Thoracic aorta (tissue), 2 donors: ENCODE data around the gene SLPI. TPM values are rescaled to one million over a fixed set of nuclear protein-coding genes. Genes with fewer than 3 reads are reported as not detected.

ENCODE experiments used
- ATAC-seq: fragments of 150-250 bp; one replicate; pipeline ENCODE4 v1.8.0; 2017; ENCODE audit warnings: low read depth; ENCODE audit not compliant: insufficient number of reproducible peaks, low FRiP score
- DNase-seq: peaks from one replicate; pipeline ENCODE4 v3.0.0-alpha.2; 2020; ENCODE audit warnings: low spot score
- H3K27ac ChIP-seq, 2 donors: fragments of 200-600 bp; sonication (generic); 1 replicate in 1 of 2; 2 replicates in 1 of 2; pipeline ENCODE4 v1.5.1; 2016; ENCODE audit warnings: mild to moderate bottlenecking in 2 of 2, moderate library complexity in 2 of 2
- H3K27me3 ChIP-seq: fragments of 200-600 bp; sonication (generic); replicated peaks from 2 replicates; pipeline ENCODE4 v1.6.0; 2016; ENCODE audit warnings: mild to moderate bottlenecking; ENCODE audit not compliant: insufficient read depth
- H3K36me3 ChIP-seq: fragments of 200-600 bp; sonication (generic); one replicate; pipeline ENCODE4 v1.5.1; 2016
- H3K4me1 ChIP-seq, 2 donors: fragments of 200-600 bp; sonication (generic); 1 replicate in 1 of 2; 2 replicates in 1 of 2; pipeline versions ENCODE4 v1.5.1 to v1.6.0; 2016; ENCODE audit warnings: low read depth in 2 of 2, mild to moderate bottlenecking in 1 of 2; ENCODE audit not compliant: control insufficient read depth in 1 of 2
- H3K4me3 ChIP-seq: fragments of 200-600 bp; sonication (generic); 2 replicates; pipeline ENCODE4 v1.5.1; 2016; ENCODE audit warnings: mild to moderate bottlenecking
- H3K9me3 ChIP-seq: fragments of 200-600 bp; sonication (generic); 2 replicates; pipeline ENCODE4 v1.5.1; 2016
- total RNA-seq, 2 donors: library from RNA; depleted of rRNA; stranded (reverse); fragments of >200 nt; gene quantifications; one replicate each; pipeline versions ENCODE4 v1.1.0 to v1.2.3, GENCODE V29; 2016
- TF ChIP-seq, protein P1 (sequence below): fragments of 200-600 bp; sonication (generic); IDR thresholded peaks from one replicate; pipeline ENCODE4 v1.5.1; 2019; ENCODE audit warnings: antibody characterized with exemption

SLPI gene
- total RNA-seq, 2 donors from 2014 or later: 44.3 to 56.0 TPM

DNA sequence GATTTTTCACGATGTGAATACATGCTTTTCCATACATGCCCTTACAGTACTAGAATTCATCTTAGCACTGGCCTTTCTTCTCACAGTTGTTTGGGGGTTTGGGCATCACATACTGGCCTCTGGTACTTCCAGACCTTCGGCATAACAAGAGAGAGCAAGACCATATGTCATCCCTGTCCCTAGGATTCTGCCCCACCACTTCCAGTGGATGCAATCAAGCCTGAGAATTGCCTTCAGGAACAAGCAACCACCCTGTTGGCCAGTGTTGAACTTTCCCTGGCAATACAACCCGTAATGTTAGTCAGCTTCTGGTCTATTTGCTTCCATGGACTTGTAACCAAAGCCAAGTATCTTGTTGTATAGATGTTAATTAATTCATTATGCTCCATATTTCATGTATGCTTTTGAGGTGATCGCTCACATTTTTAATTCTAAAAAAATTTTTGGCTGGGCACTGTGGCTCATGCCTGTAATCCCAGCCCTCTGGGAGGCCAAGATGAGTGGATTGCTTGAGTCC lies 15.4 kb upstream of the SLPI start:
- Histone ChIP-seq H3K4me1 (no peaks in the 10 kb centered on the region), H3K27me3 (no peaks in the 10 kb centered on the region), H3K4me3 (no peak overlapping the region), H3K27ac (no peak overlapping the region), H3K36me3 (no peaks in the 10 kb centered on the region), H3K9me3 (no peaks in the 10 kb centered on the region)
- TF ChIP-seq, protein P1, sequence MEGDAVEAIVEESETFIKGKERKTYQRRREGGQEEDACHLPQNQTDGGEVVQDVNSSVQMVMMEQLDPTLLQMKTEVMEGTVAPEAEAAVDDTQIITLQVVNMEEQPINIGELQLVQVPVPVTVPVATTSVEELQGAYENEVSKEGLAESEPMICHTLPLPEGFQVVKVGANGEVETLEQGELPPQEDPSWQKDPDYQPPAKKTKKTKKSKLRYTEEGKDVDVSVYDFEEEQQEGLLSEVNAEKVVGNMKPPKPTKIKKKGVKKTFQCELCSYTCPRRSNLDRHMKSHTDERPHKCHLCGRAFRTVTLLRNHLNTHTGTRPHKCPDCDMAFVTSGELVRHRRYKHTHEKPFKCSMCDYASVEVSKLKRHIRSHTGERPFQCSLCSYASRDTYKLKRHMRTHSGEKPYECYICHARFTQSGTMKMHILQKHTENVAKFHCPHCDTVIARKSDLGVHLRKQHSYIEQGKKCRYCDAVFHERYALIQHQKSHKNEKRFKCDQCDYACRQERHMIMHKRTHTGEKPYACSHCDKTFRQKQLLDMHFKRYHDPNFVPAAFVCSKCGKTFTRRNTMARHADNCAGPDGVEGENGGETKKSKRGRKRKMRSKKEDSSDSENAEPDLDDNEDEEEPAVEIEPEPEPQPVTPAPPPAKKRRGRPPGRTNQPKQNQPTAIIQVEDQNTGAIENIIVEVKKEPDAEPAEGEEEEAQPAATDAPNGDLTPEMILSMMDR: no peak
- no peak for ATAC-seq
- DNase-seq: no peak

DNA sequence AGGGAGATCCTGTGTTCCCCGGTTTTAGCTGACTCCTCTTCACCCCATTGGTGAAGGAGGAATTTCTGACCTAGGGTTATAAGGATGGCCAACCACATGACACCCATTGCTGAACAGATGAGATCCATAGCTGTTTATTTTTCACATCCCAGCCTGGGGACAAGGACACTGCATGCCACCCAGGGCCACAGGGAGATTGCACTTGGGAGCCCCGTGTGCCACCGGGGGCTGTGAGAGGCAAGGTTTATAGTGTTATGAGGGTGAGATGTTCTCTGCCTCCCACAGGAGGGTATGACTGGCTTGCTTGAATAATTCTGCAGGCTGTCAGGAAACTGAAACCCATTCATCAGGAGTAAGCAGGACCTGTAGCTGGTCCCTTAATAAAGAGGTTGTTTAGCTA lies 14.7 kb upstream of the SLPI start:
- H3K4me3 ChIP-seq: no peak overlapping the region
- ATAC-seq (no peak), DNase-seq (no peak)
- H3K9me3 ChIP-seq: no peaks in the 10 kb centered on the region
- TF ChIP-seq, protein P1: no peak
- H3K27me3 ChIP-seq: no peaks in the 10 kb centered on the region
- no peaks in the 10 kb centered on the region for H3K4me1 ChIP-seq
- H3K36me3 ChIP-seq: no peaks in the 10 kb centered on the region
- H3K27ac ChIP-seq: no peak overlapping the region

- H3K27me3 ChIP-seq: no peaks in the 10 kb centered on the region
- no peak overlapping the region for H3K27ac ChIP-seq
- no peaks in the 10 kb centered on the region for H3K9me3 ChIP-seq
- TF ChIP-seq, protein P1: no peak
- ATAC-seq (no peak), DNase-seq (no peak)
- H3K4me3 ChIP-seq: no peak overlapping the region
- no peaks in the 10 kb centered on the region for H3K36me3 ChIP-seq
- no peaks in the 10 kb centered on the region for H3K4me1 ChIP-seq
These were observed 14.2 kb upstream of the SLPI start for GRCh38 chr20:45268531-45268930.

GRCh38 chr20:45266977-45267376 lies 12.6 kb upstream of the SLPI start:
- DNase-seq: no peak
- Histone ChIP-seq H3K27me3 (no peaks in the 10 kb centered on the region), H3K4me3 (no peak overlapping the region), H3K36me3 (no peaks in the 10 kb centered on the region), H3K4me1 (no peaks in the 10 kb centered on the region), H3K9me3 (no peaks in the 10 kb centered on the region), H3K27ac (no peak overlapping the region)
- no peak for ATAC-seq
- TF ChIP-seq, protein P1: no peak

DNA sequence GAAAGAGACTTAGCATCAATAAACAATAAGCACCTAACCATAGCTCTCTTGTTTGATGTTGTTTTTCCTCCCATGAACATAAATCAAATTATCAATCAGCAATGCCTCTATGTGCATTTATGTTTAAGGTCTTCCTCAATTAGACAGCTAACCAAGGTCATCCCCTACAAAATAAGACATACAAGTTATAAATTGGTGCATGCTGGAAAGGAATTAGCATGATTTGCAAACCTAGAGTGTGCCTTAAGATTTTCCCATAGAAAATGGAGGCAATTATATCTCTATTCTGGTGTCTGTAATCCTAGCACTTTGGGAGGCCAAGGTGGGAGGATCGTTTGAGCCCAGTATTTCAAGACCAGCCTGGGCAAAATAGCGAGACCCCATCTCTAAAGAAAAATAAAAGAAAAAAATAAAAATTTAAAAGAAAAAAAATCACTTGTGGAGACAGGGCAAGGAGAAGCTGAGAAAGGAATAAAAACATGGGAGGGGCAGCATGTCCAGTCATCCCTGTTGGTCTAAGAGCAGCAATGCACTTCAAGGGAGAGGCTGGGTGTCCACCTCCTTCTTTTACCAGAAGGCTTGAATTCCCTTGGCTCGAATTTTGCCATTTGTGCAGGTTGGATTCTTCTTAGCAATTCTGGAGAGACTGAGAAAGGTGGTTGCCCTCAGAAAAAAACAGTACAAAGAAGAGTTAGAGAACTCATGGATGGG lies 9.3 kb upstream of the SLPI start:
- Histone ChIP-seq H3K27ac (no peak overlapping the region), H3K9me3 (no peaks in the 10 kb centered on the region), H3K4me3 (no peak overlapping the region), H3K4me1 (no peaks in the 10 kb centered on the region), H3K27me3 (no peaks in the 10 kb centered on the region), H3K36me3 (no peaks in the 10 kb centered on the region)
- ATAC-seq (no peak), DNase-seq (no peak)
- TF ChIP-seq, protein P1: no peak
